ENCODE measurements around the gene CPLX3. TPM values are rescaled to one million over a fixed set of nuclear protein-coding genes. Genes with fewer than 3 reads are reported as not detected.

CPLX3 gene
- total and polyA plus RNA-seq, 9 donors: not detected

GRCh38 chr15:74795966-74796625 lies 30.3 kb upstream of the CPLX3 start:
- peaks cover 42% of the 10 kb centered on the region for H3K36me3 ChIP-seq (ENCODE audit: control insufficient read depth, insufficient read depth, low read length)
- H3K4me3 ChIP-seq (ENCODE audit: low read length): no peak overlapping the region
- DNase-seq: no peak
- H3K27me3 ChIP-seq (ENCODE audit: control insufficient read depth, insufficient read depth, low read length): no peaks in the 10 kb centered on the region
- 87% methylated on average over 4 of the region's 14 CpGs for WGBS (ENCODE audit: insufficient coverage)
- H3K4me1 ChIP-seq (ENCODE audit: control insufficient read depth, insufficient read depth, low read length): peaks cover 5% of the 10 kb centered on the region
- no peaks in the 10 kb centered on the region for H3K9me3 ChIP-seq (replicated peaks; ENCODE audit: control insufficient read depth, low read depth, low read length)
- H3K27ac ChIP-seq (ENCODE audit: low read length): no peak overlapping the region

DNA sequence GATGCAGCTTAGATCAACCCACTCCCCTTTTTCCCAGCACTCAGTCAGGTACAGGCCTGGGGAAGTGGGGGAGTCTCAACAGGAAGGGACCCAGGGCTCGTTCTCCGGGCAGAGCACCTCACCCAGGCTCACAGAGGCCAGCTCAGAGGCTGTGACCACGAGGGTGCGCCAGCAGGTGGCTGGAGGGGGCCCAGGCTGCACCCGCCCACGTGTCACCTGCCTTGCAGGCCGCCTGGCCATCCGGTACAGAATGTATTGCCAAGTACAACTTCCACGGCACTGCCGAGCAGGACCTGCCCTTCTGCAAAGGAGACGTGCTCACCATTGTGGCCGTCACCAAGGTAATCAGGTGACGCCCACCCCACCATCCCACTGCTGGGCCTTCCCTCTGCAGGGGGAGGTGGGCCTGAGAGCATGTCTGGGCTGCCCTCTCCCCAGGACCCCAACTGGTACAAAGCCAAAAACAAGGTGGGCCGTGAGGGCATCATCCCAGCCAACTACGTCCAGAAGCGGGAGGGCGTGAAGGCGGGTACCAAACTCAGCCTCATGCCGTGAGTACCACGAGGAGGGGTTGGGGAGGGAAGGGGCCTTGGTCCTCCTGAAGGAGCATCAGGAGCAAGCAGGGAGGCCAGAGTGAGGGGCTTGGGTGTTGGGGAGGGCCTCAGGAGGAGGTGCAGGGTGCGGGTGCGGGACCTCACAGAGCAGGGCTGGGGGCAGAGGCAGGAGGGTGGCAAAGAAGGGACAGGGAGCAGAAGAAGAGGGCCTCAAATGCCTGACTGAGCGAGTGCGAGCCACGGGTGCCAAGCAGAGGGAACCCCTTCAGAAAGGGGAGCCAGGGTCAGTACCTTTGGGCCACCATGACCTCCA lies 27.8 kb upstream of the CPLX3 start:
- Histone ChIP-seq H3K9me3 (replicated peaks; ENCODE audit: control insufficient read depth, low read depth, low read length) (no peaks in the 10 kb centered on the region), H3K27me3 (ENCODE audit: control insufficient read depth, insufficient read depth, low read length) (no peaks in the 10 kb centered on the region), H3K27ac (ENCODE audit: low read length) (no peak overlapping the region), H3K36me3 (ENCODE audit: control insufficient read depth, insufficient read depth, low read length) (peaks cover 59% of the 10 kb centered on the region), H3K4me1 (ENCODE audit: control insufficient read depth, insufficient read depth, low read length) (no peaks in the 10 kb centered on the region), H3K4me3 (ENCODE audit: low read length) (no peak overlapping the region)
- 81% methylated on average over 20 of the region's 25 CpGs for WGBS (ENCODE audit: insufficient coverage)
- DNase-seq: no peak

GRCh38 chr15:74799255-74799855 lies 27.1 kb upstream of the CPLX3 start:
- H3K27ac ChIP-seq (ENCODE audit: low read length): no peak overlapping the region

GRCh38 chr15:74799856-74800558 lies 26.4 kb upstream of the CPLX3 start:
- 55% methylated on average over 13 of the region's 18 CpGs for WGBS (ENCODE audit: insufficient coverage)
- peak; percentile 70 for DNase-seq
- peaks cover 63% of the 10 kb centered on the region for H3K36me3 ChIP-seq (ENCODE audit: control insufficient read depth, insufficient read depth, low read length)
- no peak overlapping the region for H3K27ac ChIP-seq (ENCODE audit: low read length)
- H3K27me3 ChIP-seq (ENCODE audit: control insufficient read depth, insufficient read depth, low read length): no peaks in the 10 kb centered on the region
- H3K4me3 ChIP-seq (ENCODE audit: low read length): no peak overlapping the region
- no peaks in the 10 kb centered on the region for H3K9me3 ChIP-seq (replicated peaks; ENCODE audit: control insufficient read depth, low read depth, low read length)
- no peaks in the 10 kb centered on the region for H3K4me1 ChIP-seq (ENCODE audit: control insufficient read depth, insufficient read depth, low read length)

More at GRCh38 chr15:74799255-74799855, 27.1 kb upstream of the CPLX3 start:
- Histone ChIP-seq H3K36me3 (ENCODE audit: control insufficient read depth, insufficient read depth, low read length) (peaks cover 65% of the 10 kb centered on the region), H3K4me1 (ENCODE audit: control insufficient read depth, insufficient read depth, low read length) (no peaks in the 10 kb centered on the region), H3K9me3 (replicated peaks; ENCODE audit: control insufficient read depth, low read depth, low read length) (no peaks in the 10 kb centered on the region), H3K4me3 (ENCODE audit: low read length) (no peak overlapping the region), H3K27me3 (ENCODE audit: control insufficient read depth, insufficient read depth, low read length) (no peaks in the 10 kb centered on the region)
- WGBS (ENCODE audit: insufficient coverage): 84% methylated on average over 13 of the region's 16 CpGs
- DNase-seq: no peak

- Histone ChIP-seq H3K27me3 (ENCODE audit: control insufficient read depth, insufficient read depth, low read length) (no peaks in the 10 kb centered on the region), H3K36me3 (ENCODE audit: control insufficient read depth, insufficient read depth, low read length) (peaks cover 63% of the 10 kb centered on the region), H3K27ac (ENCODE audit: low read length) (no peak overlapping the region), H3K9me3 (replicated peaks; ENCODE audit: control insufficient read depth, low read depth, low read length) (no peaks in the 10 kb centered on the region), H3K4me3 (ENCODE audit: low read length) (no peak overlapping the region), H3K4me1 (ENCODE audit: control insufficient read depth, insufficient read depth, low read length) (no peaks in the 10 kb centered on the region)
- WGBS (ENCODE audit: insufficient coverage): 79% methylated on average over 14 of the region's 20 CpGs
- no peak for DNase-seq
Observed at GRCh38 chr15:74800559-74801094, 25.8 kb upstream of the CPLX3 start.

DNA sequence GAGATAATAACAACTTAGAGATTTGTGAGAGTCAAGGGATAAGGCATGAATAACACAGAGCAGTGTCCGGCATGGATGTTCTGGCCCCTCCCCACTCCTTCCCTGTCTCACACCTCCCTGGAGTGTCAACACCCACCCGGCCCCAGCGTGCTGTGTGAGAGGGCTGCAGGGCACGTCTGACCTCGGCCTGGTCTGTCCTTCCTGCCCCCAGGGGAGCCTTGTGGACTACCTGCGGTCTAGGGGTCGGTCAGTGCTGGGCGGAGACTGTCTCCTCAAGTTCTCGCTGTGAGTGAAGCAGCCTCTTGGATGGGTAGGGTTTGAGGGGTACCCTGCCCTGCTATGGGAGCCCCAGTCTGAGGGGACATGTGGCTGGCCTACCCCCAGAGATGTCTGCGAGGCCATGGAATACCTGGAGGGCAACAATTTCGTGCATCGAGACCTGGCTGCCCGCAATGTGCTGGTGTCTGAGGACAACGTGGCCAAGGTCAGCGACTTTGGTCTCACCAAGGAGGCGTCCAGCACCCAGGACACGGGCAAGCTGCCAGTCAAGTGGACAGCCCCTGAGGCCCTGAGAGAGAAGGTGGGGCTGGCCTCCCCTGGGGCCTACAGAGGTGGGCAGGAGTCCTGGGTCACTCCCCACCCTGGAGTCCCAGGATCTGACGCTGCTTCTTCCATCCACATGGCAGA lies 25.0 kb upstream of the CPLX3 start:
- no peaks in the 10 kb centered on the region for H3K9me3 ChIP-seq (replicated peaks; ENCODE audit: control insufficient read depth, low read depth, low read length)
- H3K4me3 ChIP-seq (ENCODE audit: low read length): no peak overlapping the region
- no peaks in the 10 kb centered on the region for H3K4me1 ChIP-seq (ENCODE audit: control insufficient read depth, insufficient read depth, low read length)
- no peak for DNase-seq
- no peaks in the 10 kb centered on the region for H3K27me3 ChIP-seq (ENCODE audit: control insufficient read depth, insufficient read depth, low read length)
- H3K36me3 ChIP-seq (ENCODE audit: control insufficient read depth, insufficient read depth, low read length): peaks cover 63% of the 10 kb centered on the region
- no peak overlapping the region for H3K27ac ChIP-seq (ENCODE audit: low read length)
- 90% methylated on average over 14 of the region's 18 CpGs for WGBS (ENCODE audit: insufficient coverage)

DNA sequence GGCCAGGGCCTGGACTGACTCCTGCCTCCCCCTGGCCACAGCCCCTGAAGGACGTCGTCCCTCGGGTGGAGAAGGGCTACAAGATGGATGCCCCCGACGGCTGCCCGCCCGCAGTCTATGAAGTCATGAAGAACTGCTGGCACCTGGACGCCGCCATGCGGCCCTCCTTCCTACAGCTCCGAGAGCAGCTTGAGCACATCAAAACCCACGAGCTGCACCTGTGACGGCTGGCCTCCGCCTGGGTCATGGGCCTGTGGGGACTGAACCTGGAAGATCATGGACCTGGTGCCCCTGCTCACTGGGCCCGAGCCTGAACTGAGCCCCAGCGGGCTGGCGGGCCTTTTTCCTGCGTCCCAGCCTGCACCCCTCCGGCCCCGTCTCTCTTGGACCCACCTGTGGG lies 24.1 kb upstream of the CPLX3 start:
- no peak overlapping the region for H3K27ac ChIP-seq (ENCODE audit: low read length)
- H3K4me1 ChIP-seq (ENCODE audit: control insufficient read depth, insufficient read depth, low read length): no peaks in the 10 kb centered on the region
- no peak overlapping the region for H3K4me3 ChIP-seq (ENCODE audit: low read length)
- WGBS (ENCODE audit: insufficient coverage): 86% methylated on average over 16 of the region's 20 CpGs
- H3K27me3 ChIP-seq (ENCODE audit: control insufficient read depth, insufficient read depth, low read length): no peaks in the 10 kb centered on the region
- H3K36me3 ChIP-seq (ENCODE audit: control insufficient read depth, insufficient read depth, low read length): peaks cover 63% of the 10 kb centered on the region
- H3K9me3 ChIP-seq (replicated peaks; ENCODE audit: control insufficient read depth, low read depth, low read length): no peaks in the 10 kb centered on the region
- no peak for DNase-seq

- peaks cover 58% of the 10 kb centered on the region for H3K36me3 ChIP-seq (ENCODE audit: control insufficient read depth, insufficient read depth, low read length)
- no peak overlapping the region for H3K27ac ChIP-seq (ENCODE audit: low read length)
- no peaks in the 10 kb centered on the region for H3K27me3 ChIP-seq (ENCODE audit: control insufficient read depth, insufficient read depth, low read length)
- H3K4me3 ChIP-seq (ENCODE audit: low read length): no peak overlapping the region
- no peaks in the 10 kb centered on the region for H3K9me3 ChIP-seq (replicated peaks; ENCODE audit: control insufficient read depth, low read depth, low read length)
- 88% methylated on average over 22 of the region's 31 CpGs for WGBS (ENCODE audit: insufficient coverage)
- DNase-seq: no peak
- no peaks in the 10 kb centered on the region for H3K4me1 ChIP-seq (ENCODE audit: control insufficient read depth, insufficient read depth, low read length)
Observed at GRCh38 chr15:74802862-74803447, 23.5 kb upstream of the CPLX3 start.

DNA sequence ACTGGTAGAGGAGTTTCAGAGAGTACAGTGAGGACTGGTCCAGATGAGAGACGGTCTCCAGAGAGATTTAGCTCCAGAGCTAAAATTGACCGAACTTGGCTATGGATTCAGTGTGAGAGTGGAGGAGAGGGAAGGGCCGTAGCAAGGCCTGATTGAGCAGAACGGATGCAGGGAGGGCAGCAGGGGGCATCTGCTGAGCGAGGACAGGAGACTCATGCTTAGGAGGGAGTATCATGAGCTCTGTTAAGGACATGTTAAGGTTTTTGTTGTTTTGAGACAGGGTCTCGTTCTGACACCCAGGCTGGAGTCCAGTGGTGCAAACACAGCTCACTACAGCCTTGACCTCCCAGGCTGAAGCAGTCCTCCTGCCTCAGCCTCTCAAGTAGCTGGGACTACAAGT lies 21.5 kb upstream of the CPLX3 start:
- Histone ChIP-seq H3K27me3 (ENCODE audit: control insufficient read depth, insufficient read depth, low read length) (no peaks in the 10 kb centered on the region), H3K4me1 (ENCODE audit: control insufficient read depth, insufficient read depth, low read length) (no peaks in the 10 kb centered on the region), H3K9me3 (replicated peaks; ENCODE audit: control insufficient read depth, low read depth, low read length) (no peaks in the 10 kb centered on the region), H3K36me3 (ENCODE audit: control insufficient read depth, insufficient read depth, low read length) (peaks cover 43% of the 10 kb centered on the region), H3K4me3 (ENCODE audit: low read length) (no peak overlapping the region), H3K27ac (ENCODE audit: low read length) (no peak overlapping the region)
- 50% methylated on average over 6 of the region's 6 CpGs for WGBS (ENCODE audit: insufficient coverage)
- no peak for DNase-seq

All from muscle of leg (tissue), 11 donors.